GM23248 (cell line): Measurements from ENCODE around the gene SYP.
"Not testable (repeated sequence)": the region's sequence is repeated elsewhere in the genome, so short reads cannot be mapped to it uniquely, and the experiment has no call there.

Experiments
- EZH2 ChIP-seq: fragments of 200-600 bp; sonication (generic); IDR thresholded peaks from 2 replicates; pipeline ENCODE4 v1.6.1; 2018; ENCODE audit warnings: antibody characterized with exemption, mild to moderate bottlenecking; ENCODE audit not compliant: insufficient read depth, poor library complexity, severe bottlenecking
- EZH2phosphoT487 ChIP-seq: fragments of 200-600 bp; sonication (generic); IDR thresholded peaks from 2 replicates; pipeline ENCODE4 v1.6.1; 2018; ENCODE audit warnings: antibody characterized with exemption, moderate library complexity, mild to moderate bottlenecking, low read depth; ENCODE audit not compliant: insufficient read depth

DNA sequence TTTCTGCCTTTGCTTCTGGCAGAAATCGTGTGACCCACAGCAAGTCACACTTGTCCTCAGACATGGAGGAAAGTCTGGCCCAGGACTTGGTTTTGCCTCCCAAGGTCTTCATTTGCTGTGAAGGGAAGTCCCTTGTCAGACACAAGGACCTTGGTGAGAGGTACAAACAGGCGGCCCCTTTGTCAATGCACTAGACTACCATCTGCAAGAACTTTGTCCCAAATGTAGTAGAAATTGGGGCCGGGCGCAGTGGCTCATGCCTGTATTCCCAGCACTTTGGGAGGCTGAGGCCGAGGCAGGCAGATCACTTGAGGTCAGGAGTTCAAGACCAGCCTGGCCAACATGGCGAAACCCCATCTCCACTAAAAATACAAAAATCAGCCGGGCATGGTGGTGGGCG is 26.4 kb downstream of the SYP start:
- not testable (repeated sequence) for TF ChIP-seq EZH2phosphoT487, EZH2
